A549 (cell line): ENCODE data around the gene OR5L2. TPM values are rescaled to one million over a fixed set of nuclear protein-coding genes. Genes with fewer than 3 reads are reported as not detected.

Experiments
- ATAC-seq, 2 experiments: fragments of 200-7000 bp in 1 of 2; fragments of >200 bp in 1 of 2; cut with Nextera tagmentation in 1 of 2; cut with Tn5 transposase in 1 of 2; 3 replicates each; pipeline versions ENCODE4 v1.8.0 to v1.9.1; 2018 to 2020; ENCODE audit warnings: mild to moderate bottlenecking in 1 of 2, moderate library complexity in 1 of 2
- CTCF ChIA-PET: fragments of 300-600 bp; sonication (Branson Sonifier 250); formaldehyde crosslinking; extraction: SDS; loops from one replicate; lab custom pipeline; 2021; ENCODE audit warnings: antibody characterized with exemption, inconsistent platforms; lab: Yijun Ruan, JAX
- POLR2A ChIA-PET: fragments of 350-600 bp; formaldehyde crosslinking; extraction: SDS; loops from one replicate; lab custom pipeline; 2021; ENCODE audit warnings: antibody characterized with exemption, inconsistent platforms; lab: Yijun Ruan, JAX
- DNase-seq, 2 experiments: peaks; one replicate each; pipeline versions ENCODE4 v3.0.0 to v3.0.0-alpha.2; 2011 to 2016; ENCODE audit warnings: low read depth in 1 of 2, low spot score in 1 of 2
- FAIRE-seq: peaks from 2 replicates; lab custom pipeline; 2011; peaks lifted over from hg19 to GRCh38; lab: Jason Lieb, UNC
- H3K27ac ChIP-seq, 2 experiments: fragments of >200 bp; sonication (Bioruptor Twin); formaldehyde crosslinking; 3 replicates each; pipeline ENCODE4 v1.5.1; 2016 to 2017
- H3K4me1 ChIP-seq: fragments of >200 bp; sonication (Bioruptor Twin); formaldehyde crosslinking; 3 replicates; pipeline ENCODE4 v1.6.1; 2016
- H3K4me2 ChIP-seq: fragments of >200 bp; sonication (Bioruptor Twin); formaldehyde crosslinking; 3 replicates; pipeline ENCODE4 v1.6.1; 2016
- H3K4me3 ChIP-seq: fragments of >200 bp; sonication (Bioruptor Twin); formaldehyde crosslinking; 3 replicates; pipeline ENCODE4 v1.5.1; 2016
- H3K9me3 ChIP-seq: fragments of >200 bp; sonication (Bioruptor Twin); formaldehyde crosslinking; 3 replicates; pipeline ENCODE4 v1.6.1; 2016
- CHD2 ChIP-seq: fragments of 150-350 bp; IDR thresholded peaks from 2 replicates; pipeline ENCODE4 v1.6.1; 2014; ENCODE audit warnings: low read length; ENCODE audit not compliant: partially characterized antibody
- EHF ChIP-seq: fragments of 250-450 bp; sonication (Bioruptor Pico); IDR thresholded peaks from 2 replicates; pipeline ENCODE4 v1.5.0; 2020; ENCODE audit warnings: mild to moderate bottlenecking
- FOSB ChIP-seq: fragments of 250-450 bp; sonication (Bioruptor Pico); IDR thresholded peaks from 2 replicates; pipeline ENCODE4 v1.5.0; 2020; ENCODE audit warnings: mild to moderate bottlenecking, moderate library complexity
- FOXS1 ChIP-seq: fragments of 250-450 bp; sonication (Bioruptor Pico); IDR thresholded peaks from 2 replicates; pipeline ENCODE4 v1.5.0; 2020; ENCODE audit warnings: mild to moderate bottlenecking, moderate library complexity
- HOXA7 ChIP-seq: fragments of 250-450 bp; sonication (Bioruptor Pico); IDR thresholded peaks from 2 replicates; pipeline ENCODE4 v1.5.0; 2020; ENCODE audit warnings: mild to moderate bottlenecking, moderate library complexity
- KDM5A ChIP-seq: fragments of 200-600 bp; sonication (generic); IDR thresholded peaks from 2 replicates; pipeline ENCODE4 v1.6.1; 2016; ENCODE audit warnings: antibody characterized with exemption, mild to moderate bottlenecking
- MAFK ChIP-seq: fragments of 450-650 bp; IDR thresholded peaks from 2 replicates; pipeline ENCODE4 v1.6.1; 2014; ENCODE audit not compliant: partially characterized antibody
- MYC ChIP-seq: IDR thresholded peaks from 2 replicates; pipeline ENCODE4 v1.6.1; 2012; ENCODE audit warnings: mild to moderate bottlenecking, inconsistent platforms, low read length, improper control_type of control experiment, borderline replicate concordance
- NFE2L2 ChIP-seq: fragments of 150-350 bp; conservative IDR thresholded peaks from 2 replicates; pipeline ENCODE4 v1.6.1; 2014; ENCODE audit warnings: low read length
- NPAS2 ChIP-seq: fragments of 250-450 bp; sonication (Bioruptor Pico); IDR thresholded peaks from 2 replicates; pipeline ENCODE4 v1.8.0; 2022; ENCODE audit warnings: mild to moderate bottlenecking, moderate library complexity, borderline replicate concordance
- RAD21 ChIP-seq, 2 experiments: fragments of >200 bp in 1 of 2; sonication (Bioruptor Twin) in 1 of 2; formaldehyde crosslinking in 1 of 2; IDR thresholded peaks in 1 of 2; conservative IDR thresholded peaks in 1 of 2; 2 replicates in 1 of 2; 3 replicates in 1 of 2; pipeline ENCODE4 v1.6.1; 2012 to 2018; ENCODE audit warnings: inconsistent platforms in 1 of 2
- RNF2 ChIP-seq: fragments of 200-600 bp; sonication (generic); IDR thresholded peaks from 2 replicates; pipeline ENCODE4 v1.6.1; 2016; ENCODE audit warnings: low read depth, mild to moderate bottlenecking, antibody characterized with exemption, moderate library complexity, borderline replicate concordance
- SMC3 ChIP-seq: fragments of >200 bp; sonication (Bioruptor Twin); formaldehyde crosslinking; IDR thresholded peaks from 3 replicates; pipeline ENCODE4 v1.6.1; 2018; ENCODE audit warnings: inconsistent platforms
- SREBF2 ChIP-seq: fragments of 450-650 bp; IDR thresholded peaks from 2 replicates; pipeline ENCODE4 v1.6.1; 2014; ENCODE audit warnings: mild to moderate bottlenecking, moderate library complexity
- ZNF302 ChIP-seq: fragments of 250-450 bp; sonication (Bioruptor Pico); IDR thresholded peaks from 2 replicates; pipeline ENCODE4 v1.9.0; 2021; ENCODE audit warnings: inconsistent platforms, mild to moderate bottlenecking, moderate library complexity
- ZSCAN20 ChIP-seq: fragments of 250-450 bp; sonication (Bioruptor Pico); IDR thresholded peaks from 2 replicates; pipeline ENCODE4 v1.8.0; 2022; ENCODE audit warnings: mild to moderate bottlenecking, moderate library complexity
- WGBS: methylation state at CpG from one replicate; pipeline ENCODE4 v1.1.6; 2017; ENCODE audit errors: missing lambda C conversion rate; 5-methylcytosine and 5-hydroxymethylcytosine counted together
- polyA minus RNA-seq: library from RNA; depleted of rRNA, polyadenylated mRNA; stranded (reverse); fragments of >200 nt; gene quantifications from 2 replicates; pipeline ENCODE4 v1.2.3, GENCODE V29; 2011; rRNA and poly(A)+ RNA removed
- polyA plus RNA-seq, 4 experiments: library from polyadenylated mRNA; depleted of rRNA in 3 of 4; stranded (reverse); fragments of >200 nt; fragmentation: RNase III in 1 of 4; extraction: RNeasy Plus Mini Kit Qiagen cat#74134 plus additional on column Dnase treatment in 1 of 4; gene quantifications; 2 replicates in 3 of 4; 3 replicates in 1 of 4; pipeline ENCODE4 v1.2.3, GENCODE V29; 2011 to 2017
- TF ChIP-seq, protein P1 (sequence below): IDR thresholded peaks from 2 replicates; pipeline ENCODE4 v1.6.1; 2012
- TF ChIP-seq, protein P2 (sequence below): fragments of >200 bp; sonication (Bioruptor Twin); formaldehyde crosslinking; IDR thresholded peaks from 3 replicates; pipeline ENCODE4 v1.6.1; 2016
- TF ChIP-seq, protein P3 (sequence below): fragments of 450-650 bp; IDR thresholded peaks from 2 replicates; pipeline ENCODE4 v1.6.1; 2014; ENCODE audit warnings: antibody characterized with exemption
- TF ChIP-seq, protein P4 (sequence below): fragments of >200 bp; sonication (Bioruptor Twin); formaldehyde crosslinking; IDR thresholded peaks from 2 replicates; pipeline ENCODE4 v1.6.1; 2016
- TF ChIP-seq, protein P5 (sequence below): fragments of >200 bp; sonication (Bioruptor Twin); formaldehyde crosslinking; IDR thresholded peaks from 3 replicates; pipeline ENCODE4 v1.5.1; 2016

OR5L2 gene
- polyA plus RNA-seq (2011; rRNA removed), result not detected in 2 replicates
- polyA plus RNA-seq (2012; cell fraction: cytosol; rRNA removed), result not detected in 2 replicates
- not detected in 2 replicates for polyA plus RNA-seq (2012; cell fraction: nucleus; rRNA removed)
- not detected in 3 replicates for polyA plus RNA-seq (2017; fragmentation: RNase III; extraction: RNeasy Plus Mini Kit Qiagen cat#74134 plus additional on column Dnase treatment)
- not detected in 2 replicates for polyA minus RNA-seq

DNA sequence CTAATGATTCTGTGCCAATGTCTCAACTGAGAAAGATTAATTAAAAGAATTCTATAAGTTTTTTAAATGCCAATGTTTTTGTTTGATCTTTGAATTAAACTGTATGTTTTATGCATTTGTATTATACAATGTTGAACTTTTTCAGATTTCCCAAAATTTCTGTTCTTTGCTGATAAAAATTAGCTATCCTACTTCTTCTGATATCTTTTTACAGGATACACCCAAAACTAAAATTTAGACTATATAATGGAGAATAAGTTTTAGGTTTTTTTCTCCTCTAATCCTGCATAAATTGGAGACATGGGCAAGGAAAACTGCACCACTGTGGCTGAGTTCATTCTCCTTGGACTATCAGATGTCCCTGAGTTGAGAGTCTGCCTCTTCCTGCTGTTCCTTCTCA, at the start of gene OR5L2:
Gene OR5L2, plus strand, starts transcription at position 301 of the 400 bp plus-strand sequence. Its CDS starts 0 bp downstream, at position 301.
- DNase-seq, result no peak
- TF ChIP-seq, protein P1, sequence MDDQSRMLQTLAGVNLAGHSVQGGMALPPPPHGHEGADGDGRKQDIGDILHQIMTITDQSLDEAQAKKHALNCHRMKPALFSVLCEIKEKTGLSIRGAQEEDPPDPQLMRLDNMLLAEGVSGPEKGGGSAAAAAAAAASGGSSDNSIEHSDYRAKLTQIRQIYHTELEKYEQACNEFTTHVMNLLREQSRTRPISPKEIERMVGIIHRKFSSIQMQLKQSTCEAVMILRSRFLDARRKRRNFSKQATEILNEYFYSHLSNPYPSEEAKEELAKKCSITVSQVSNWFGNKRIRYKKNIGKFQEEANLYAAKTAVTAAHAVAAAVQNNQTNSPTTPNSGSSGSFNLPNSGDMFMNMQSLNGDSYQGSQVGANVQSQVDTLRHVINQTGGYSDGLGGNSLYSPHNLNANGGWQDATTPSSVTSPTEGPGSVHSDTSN, result no peak
- TF ChIP-seq FOSB (no peak), MYC (no peak)
- Histone ChIP-seq H3K9me3 (no peaks in the 10 kb centered on the region), H3K27ac (no peak within 1 kb of the TSS), H3K4me3 (no peak within 1 kb of the TSS), H3K4me2 (no peak within 1 kb of the TSS), H3K4me1 (no peaks in the 10 kb centered on the region)
- CTCF ChIA-PET, result no interaction called here
- peak; percentile 59 for FAIRE-seq
- ATAC-seq, result no peak
- POLR2A ChIA-PET, result no interaction called here

DNA sequence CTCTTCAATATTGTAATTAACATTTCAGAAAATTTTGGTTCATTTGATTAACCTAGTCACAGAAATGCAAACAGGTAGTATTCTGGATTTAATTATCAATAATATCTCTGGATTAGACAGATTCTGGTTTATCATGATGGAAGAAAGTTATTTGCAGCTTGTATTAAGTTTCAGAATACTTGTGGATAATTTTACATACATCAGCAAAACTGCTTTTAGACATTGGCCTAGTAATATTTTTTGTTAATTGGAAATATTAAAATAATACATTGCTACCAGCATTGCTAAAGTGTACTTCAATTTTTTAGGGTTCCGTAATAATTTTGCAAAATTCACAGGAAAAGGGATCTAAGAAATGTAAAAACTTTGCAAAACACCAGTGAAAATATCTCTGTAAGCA, 35.4 kb upstream of the OR5L2 start:
- ChIA-PET POLR2A (no interaction called here), CTCF (no interaction called here)
- no peaks in the 10 kb centered on the region for H3K4me1 ChIP-seq
- no peak for DNase-seq
- FAIRE-seq, result no peak
- TF ChIP-seq MAFK, result peak; percentile 42
- TF ChIP-seq HOXA7 (CRISPR knock-in tag), result no peak
- TF ChIP-seq, all 56 proteins: peak for 1
- Histone ChIP-seq H3K4me2 (no peak overlapping the region), H3K9me3 (no peaks in the 10 kb centered on the region; the same call in 2 of the 3 replicates), H3K4me3 (no peak overlapping the region), H3K27ac (no peak overlapping the region)
- no peak for ATAC-seq
- 24% methylated on average over 1 of the region's 1 CpG for WGBS

DNA sequence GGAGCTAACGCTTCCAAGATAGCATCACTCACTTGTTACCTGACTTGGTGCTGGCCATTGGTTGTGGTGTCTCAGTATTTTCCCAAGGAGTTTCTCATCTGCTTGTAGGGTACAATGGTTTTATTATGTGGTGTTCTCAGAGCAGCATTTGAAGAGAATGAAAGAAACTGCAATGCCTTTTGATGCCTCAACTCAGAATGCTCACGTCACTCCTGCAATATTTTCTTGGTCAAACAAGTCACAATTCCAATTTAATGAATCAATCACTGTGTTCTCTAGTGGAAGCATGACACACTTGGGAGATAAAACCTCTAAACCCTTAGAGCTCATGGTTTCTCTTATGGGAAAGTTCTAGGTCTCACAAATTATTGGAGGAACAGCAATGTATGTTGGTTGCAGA, 33.7 kb upstream of the OR5L2 start:
- CTCF ChIA-PET, result no interaction called here
- TF ChIP-seq SREBF2 (no peak), RAD21 (conservative IDR thresholded peaks at IDR 0.05 in 1 of 2, IDR thresholded peaks at IDR 0.05 in 1 of 2) (no peak), ZNF302 (CRISPR knock-in tag) (no peak), FOXS1 (no peak), ZSCAN20 (CRISPR knock-in tag) (no peak), KDM5A (no peak), EHF (CRISPR knock-in tag) (no peak), RNF2 (no peak), NFE2L2 (no peak), MAFK (no peak)
- TF ChIP-seq, protein P2, sequence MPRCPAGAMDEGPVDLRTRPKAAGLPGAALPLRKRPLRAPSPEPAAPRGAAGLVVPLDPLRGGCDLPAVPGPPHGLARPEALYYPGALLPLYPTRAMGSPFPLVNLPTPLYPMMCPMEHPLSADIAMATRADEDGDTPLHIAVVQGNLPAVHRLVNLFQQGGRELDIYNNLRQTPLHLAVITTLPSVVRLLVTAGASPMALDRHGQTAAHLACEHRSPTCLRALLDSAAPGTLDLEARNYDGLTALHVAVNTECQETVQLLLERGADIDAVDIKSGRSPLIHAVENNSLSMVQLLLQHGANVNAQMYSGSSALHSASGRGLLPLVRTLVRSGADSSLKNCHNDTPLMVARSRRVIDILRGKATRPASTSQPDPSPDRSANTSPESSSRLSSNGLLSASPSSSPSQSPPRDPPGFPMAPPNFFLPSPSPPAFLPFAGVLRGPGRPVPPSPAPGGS, result no peak
- TF ChIP-seq, protein P3, sequence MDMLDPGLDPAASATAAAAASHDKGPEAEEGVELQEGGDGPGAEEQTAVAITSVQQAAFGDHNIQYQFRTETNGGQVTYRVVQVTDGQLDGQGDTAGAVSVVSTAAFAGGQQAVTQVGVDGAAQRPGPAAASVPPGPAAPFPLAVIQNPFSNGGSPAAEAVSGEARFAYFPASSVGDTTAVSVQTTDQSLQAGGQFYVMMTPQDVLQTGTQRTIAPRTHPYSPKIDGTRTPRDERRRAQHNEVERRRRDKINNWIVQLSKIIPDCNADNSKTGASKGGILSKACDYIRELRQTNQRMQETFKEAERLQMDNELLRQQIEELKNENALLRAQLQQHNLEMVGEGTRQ, result no peak
- TF ChIP-seq, protein P4, sequence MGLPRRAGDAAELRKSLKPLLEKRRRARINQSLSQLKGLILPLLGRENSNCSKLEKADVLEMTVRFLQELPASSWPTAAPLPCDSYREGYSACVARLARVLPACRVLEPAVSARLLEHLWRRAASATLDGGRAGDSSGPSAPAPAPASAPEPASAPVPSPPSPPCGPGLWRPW, result no peak
- TF ChIP-seq, all 56 proteins: peak for 0
- Histone ChIP-seq H3K4me3 (no peak overlapping the region), H3K4me2 (no peak overlapping the region), H3K4me1 (no peaks in the 10 kb centered on the region), H3K9me3 (no peaks in the 10 kb centered on the region; the same call in 2 of the 3 replicates), H3K27ac (no peak overlapping the region)
- DNase-seq (no peak), FAIRE-seq (no peak), ATAC-seq (no peak)
- WGBS, result 0% methylated on average over 2 of the region's 2 CpGs
- POLR2A ChIA-PET, result no interaction called here

DNA sequence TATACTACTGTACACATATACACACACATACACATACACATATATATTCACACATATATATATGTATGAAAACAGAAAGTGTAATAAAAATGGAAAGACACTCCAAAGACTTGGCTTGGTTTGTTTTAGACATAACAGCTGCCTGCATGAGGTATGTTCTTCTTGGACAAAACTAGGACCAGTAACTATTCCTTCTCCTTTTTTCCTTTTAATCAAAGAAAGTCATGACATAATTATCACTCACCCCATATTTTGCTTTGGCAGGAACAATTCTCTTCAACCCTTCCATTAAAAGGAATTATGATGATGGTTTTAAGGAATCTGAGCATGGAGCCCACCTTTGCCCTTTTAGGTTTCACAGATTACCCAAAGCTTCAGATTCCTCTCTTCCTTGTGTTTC, 31.8 kb upstream of the OR5L2 start, which contains the start of gene OR5D14:
Gene OR5D14, plus strand, starts transcription at position 301 of the 400 bp plus-strand sequence. Its CDS starts 0 bp downstream, at position 301.
- no peaks in the 10 kb centered on the region; the same call in 2 of the 3 replicates for H3K9me3 ChIP-seq
- no peak for FAIRE-seq
- CTCF ChIA-PET, result no interaction called here
- no peak within 1 kb of the TSS for H3K4me2 ChIP-seq
- no peak for ATAC-seq
- H3K4me1 ChIP-seq, result no peaks in the 10 kb centered on the region
- no peak within 1 kb of the TSS for H3K4me3 ChIP-seq
- TF ChIP-seq SMC3 (no peak), NPAS2 (no peak), CHD2 (no peak), EHF (CRISPR knock-in tag) (no peak)
- TF ChIP-seq, protein P5, sequence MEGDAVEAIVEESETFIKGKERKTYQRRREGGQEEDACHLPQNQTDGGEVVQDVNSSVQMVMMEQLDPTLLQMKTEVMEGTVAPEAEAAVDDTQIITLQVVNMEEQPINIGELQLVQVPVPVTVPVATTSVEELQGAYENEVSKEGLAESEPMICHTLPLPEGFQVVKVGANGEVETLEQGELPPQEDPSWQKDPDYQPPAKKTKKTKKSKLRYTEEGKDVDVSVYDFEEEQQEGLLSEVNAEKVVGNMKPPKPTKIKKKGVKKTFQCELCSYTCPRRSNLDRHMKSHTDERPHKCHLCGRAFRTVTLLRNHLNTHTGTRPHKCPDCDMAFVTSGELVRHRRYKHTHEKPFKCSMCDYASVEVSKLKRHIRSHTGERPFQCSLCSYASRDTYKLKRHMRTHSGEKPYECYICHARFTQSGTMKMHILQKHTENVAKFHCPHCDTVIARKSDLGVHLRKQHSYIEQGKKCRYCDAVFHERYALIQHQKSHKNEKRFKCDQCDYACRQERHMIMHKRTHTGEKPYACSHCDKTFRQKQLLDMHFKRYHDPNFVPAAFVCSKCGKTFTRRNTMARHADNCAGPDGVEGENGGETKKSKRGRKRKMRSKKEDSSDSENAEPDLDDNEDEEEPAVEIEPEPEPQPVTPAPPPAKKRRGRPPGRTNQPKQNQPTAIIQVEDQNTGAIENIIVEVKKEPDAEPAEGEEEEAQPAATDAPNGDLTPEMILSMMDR, result no peak
- TF ChIP-seq, all 56 proteins: peak for 0
- POLR2A ChIA-PET, result no interaction called here
- no peak within 1 kb of the TSS for H3K27ac ChIP-seq
- DNase-seq, result no peak
